Stimulated activated CD8-positive, alpha-beta memory T cell treated with anti-CD3 and anti-CD28 coated beads, Interleukin-15, amount 100 ng/mL, for 48 hours (primary cell): ENCODE data around the gene IQCK.

ENCODE experiments used
- DNase-seq, 2 donors: peaks; one replicate each; pipeline ENCODE4 v3.0.0-alpha.2; 2020; ENCODE audit warnings: low read depth in 2 of 2

Gene IQCK

DNA sequence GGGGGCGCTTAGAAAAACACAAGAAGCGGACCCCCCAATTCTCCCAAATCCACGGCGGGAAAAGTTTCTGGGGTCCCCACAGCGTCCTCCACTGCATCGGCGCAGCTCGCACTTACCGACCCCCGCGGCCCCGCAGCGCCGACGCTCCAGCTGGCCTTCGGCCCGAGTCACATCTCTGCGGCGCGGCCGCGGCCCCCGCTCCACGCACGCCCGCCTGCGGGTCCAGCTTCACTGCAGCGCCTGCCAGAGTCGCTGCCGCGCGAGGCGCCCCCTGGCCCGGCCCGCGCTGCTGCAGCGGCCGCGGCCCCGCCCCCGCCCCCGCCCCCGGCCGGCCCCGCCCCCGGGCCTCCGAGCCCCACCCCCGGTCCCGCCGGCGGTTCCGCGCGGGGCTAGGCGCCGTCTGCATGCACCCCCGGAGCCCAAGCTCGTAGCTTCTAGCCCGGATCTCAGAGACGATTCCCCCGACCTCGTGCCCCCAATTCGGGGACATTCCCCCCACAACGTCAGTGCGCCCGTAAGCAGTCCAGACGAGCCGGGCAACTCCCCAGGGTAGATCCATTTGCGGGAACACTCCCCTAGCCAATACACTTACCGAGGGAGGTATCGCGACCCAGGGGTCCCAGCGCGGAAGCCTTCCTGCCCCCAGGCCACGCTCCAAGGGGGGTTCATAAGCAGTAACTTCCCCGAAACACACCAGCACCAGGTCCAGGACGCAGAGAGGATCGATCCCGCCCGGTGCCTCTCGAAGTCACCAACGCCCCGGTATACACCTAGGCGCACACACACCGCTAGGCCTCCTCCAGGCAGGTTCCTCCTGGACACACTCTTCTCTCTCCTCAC is 166.8 kb downstream of the IQCK start, which contains the start of gene GPRC5B:
Gene GPRC5B, minus strand, starts transcription at position 238 of the 840 bp plus-strand sequence. CDS start 12,003 bp downstream, outside the sequence.
- no peak for DNase-seq

DNA sequence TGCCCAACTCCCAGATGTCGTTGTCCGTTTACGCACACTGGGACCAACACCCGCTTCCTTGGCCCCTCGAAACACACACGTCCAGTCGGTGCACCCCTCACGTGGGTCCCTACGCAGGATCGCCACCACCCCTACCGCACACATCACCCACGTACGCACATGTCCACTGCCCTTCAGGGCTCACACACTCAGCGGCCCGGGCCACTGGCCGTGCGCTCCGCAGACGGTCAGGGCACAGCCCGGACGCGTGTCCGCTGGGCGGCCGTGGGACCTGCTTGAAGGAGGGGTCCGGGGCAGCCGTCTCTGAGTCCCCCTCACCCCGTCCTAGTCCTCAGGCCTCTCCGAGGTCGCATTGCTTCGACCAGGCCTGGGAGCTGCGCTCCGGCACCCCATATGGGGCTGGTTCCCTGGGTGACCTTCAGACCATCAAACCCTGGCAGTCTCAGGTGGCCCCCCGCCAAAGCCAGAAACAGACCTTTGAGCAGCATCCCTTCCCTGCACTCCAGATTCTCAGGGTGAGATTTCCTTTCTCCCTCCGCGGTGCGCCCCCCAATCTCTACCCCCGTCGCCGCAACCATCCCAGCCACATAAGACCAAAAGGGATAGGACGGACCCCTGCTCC is 167.5 kb downstream of the IQCK start:
- no peak for DNase-seq

DNA sequence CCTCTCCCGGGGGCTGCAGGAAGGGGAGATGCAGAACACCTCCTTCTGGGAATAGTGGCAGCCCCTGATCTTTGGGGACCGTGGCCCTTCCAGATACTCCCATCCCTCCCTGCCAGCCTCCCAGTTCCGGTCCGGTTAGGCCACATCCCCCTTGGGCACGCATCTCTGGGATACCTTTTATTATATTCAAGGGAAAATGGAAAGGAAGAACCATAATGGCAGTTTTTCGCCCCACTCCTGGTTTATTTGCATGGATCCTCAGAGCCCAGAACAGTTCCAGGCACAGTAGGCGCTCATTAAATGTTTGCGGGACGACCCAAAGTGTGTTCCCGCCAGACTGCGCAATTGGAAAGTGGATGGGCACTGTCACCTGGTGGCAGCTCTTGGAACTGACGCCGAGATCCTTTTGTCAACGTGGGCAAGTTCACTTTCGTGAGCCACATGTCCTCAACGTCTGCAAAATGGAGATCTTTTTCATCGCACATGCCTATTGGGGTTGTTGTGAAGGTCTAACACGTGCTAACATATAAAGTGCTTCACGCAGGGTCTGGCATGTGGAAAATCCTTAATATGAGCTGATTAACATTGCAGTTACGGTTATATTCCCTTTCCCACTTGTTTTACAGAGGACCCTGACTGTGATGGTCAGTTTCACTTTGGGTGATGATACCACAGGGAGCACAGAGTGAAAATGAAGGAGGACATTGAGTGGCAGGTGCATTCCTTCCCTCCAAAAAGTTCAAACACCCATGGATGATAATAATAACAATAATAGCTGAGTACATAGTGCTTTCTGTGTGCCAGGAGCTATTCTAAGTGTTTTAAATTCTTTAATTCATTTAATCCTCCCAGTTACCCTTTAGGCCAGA is 168.2 kb downstream of the IQCK start:
- DNase-seq = peak; percentile 60 to 70

DNA sequence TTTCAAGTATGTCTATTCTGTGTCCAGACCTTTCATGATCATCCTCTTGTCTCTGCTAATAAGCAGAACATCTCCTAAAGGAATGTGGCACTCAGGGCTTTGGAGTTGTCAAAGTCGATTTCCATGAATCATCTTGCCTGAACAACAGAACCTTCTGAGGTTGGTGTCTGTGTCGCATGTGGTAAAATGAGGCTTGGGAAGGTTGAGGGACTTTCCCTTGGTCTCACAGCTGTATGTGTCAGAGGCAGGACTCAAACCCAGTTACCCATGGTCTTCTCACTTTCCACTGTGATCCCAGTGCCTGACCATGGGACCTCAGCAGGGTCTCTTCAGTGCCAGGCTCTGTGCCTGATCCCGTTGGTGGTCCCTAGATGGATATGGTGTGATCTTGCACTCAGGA is 170.8 kb downstream of the IQCK start:
- no peak for DNase-seq

DNA sequence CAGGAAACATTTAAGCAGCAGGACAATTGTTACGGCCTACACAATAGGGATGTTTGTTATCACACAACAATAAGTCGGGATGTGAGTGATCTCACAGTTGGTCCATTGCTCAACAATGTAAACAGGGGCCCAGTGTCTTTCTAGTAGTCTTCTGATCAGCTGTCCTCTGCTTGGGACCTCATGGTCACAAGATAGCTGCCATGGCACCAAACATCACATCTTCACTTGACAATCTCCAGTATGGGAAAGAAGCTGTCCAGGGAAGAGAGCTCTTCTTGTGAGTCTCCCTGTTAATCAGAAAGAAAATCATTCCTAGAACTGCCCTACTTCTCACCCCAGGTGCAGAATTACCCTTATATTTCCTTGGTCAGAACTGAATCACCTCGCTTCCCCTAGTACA is 172.8 kb downstream of the IQCK start:
- no peak for DNase-seq

DNA sequence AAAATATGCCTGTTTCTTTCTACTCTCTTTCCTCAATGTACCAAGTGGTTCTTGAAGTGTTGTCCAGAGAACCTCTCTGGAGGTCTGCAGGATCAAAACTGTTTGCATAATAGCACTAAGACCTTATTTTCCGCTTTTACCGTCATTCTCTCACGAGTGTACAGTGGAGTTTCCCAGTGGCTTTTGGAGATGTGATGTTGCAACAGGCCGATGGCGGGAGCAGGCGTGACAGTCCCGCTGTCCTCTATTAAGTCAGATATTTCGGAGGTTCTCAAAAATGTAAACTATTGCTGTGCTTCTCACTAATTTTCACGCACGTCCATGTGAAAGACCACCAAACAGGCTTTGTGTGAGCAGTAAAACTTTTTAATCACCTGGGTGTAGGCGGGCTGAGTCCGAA is 174.8 kb downstream of the IQCK start:
- no peak for DNase-seq

DNA sequence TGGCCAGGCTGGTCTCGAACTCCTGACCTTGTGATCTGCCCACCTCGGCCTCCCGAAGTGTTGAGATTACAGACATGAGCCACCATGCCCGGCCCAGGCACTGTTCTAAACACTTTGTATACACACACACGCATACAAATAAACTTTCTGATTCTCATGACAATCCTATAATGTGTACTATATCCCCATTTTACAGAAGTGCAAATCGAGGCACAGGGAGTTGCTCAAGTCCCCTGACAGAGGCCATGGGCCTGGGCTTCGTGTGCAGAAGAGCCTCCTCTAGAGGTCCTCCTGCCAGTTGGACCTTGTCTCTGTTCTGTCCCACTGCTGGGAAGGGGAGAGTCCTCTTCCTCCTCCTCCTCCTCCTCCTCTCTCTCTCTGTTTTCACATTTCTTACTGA is 176.5 kb downstream of the IQCK start:
- DNase-seq = no peak

DNA sequence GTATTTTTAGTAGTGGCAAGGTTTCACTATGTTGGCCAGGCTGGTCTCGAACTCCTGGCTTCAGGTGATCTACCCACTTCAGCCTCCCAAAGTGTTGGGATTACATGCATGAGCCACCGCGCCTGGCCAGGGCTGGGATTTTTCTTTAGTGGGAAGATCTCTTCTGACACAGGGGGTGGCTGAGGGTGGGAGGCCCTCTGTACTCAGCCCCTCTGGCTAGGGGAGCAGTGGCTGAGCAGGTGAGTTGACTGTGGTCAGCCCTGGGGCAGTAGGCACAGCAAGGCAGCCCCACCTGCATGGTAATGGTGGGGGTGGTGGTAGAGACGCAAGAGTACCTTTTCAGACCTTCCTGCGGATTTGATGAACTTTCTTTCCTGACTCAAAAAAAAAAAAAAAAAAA is 178.9 kb downstream of the IQCK start:
- no peak for DNase-seq

DNA sequence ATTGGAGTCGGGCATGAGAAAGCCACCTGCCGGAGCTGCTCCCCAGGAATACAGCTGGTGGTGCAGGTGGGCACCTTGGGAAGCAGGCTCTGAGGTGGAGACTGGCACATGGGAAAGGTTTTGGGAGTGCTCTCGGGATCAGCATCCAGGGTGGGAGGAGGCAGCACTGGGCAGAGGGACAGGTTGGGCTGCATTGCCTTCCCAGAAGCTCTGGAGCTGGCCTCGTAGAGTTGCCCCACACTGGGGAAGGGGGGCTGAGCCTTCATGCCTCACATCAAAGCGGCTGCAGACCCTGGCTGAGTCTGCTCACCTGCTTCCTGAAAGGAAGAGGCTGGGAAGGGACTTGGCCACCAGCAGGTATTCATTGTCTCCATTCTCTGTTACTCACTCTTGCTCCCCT is 180.1 kb downstream of the IQCK start:
- DNase-seq = no peak

DNA sequence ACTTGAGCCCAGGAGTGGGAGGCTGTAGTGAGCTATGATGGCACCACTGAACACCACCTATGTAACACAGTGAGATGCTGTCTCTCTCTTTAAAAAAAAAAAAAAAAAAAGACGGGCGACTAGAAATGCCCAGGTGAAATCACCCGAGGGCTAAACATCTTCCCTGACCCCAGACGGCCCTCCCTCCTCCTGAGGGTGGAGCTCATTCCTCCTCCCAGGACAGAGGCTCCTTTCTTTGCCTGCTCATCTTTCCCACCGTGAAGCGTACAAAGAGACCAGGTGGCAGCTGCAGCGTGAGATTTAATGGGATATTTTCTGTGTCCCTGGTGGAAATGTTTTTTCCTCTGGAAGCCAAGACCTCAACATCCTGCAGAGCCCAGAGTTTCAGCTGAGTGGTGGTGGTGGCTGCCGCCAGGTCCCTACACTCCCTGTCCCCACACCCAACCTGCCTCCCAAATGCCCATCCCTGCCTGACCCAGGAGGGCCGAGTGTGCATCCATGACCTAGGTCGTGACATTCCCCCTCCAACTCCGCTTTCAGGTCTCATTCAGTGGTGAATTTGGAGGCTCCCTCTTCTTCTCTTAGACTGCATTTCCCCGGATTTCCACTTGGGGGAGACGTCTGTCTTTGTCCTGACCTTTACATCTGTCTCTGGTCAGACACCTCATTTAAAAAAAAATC is 181.0 kb downstream of the IQCK start:
- DNase-seq = no peak

DNA sequence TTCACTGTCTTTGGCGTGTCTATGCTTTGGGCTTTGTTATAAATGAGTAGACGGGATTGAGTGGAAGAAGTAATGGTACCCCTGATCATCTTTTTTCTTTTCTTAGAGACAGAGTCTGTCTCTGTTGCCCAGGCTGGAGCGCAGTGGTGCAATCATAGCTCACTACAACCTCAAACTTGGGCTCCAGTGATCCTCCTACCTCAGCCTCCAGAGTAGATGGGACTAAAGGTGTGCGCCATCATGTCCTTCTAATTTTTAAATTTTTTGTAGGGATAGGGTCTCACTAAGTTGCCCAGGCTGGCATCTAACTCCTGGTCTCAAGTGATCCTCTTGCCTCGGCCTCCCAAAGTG is 181.5 kb downstream of the IQCK start:
- DNase-seq = no peak

DNA sequence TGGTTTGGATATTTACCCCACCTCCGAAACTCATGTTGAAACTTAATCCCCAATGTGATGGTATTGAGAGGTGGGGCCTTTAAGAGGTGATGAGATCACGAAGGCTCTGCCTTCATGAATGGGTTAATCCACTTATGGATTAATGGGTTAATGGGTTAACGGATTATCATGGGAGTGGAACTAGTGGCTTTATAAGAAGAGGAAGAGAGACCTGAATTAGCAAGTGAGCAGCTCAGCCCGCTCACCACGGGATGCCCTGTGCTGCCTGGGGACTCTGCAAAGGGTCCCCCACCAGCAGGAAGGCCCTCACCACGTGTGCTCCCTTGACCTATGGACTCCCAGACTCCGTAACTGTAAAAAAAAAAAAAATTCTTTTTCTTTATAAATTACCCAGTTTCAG is 183.1 kb downstream of the IQCK start:
- no peak for DNase-seq

DNA sequence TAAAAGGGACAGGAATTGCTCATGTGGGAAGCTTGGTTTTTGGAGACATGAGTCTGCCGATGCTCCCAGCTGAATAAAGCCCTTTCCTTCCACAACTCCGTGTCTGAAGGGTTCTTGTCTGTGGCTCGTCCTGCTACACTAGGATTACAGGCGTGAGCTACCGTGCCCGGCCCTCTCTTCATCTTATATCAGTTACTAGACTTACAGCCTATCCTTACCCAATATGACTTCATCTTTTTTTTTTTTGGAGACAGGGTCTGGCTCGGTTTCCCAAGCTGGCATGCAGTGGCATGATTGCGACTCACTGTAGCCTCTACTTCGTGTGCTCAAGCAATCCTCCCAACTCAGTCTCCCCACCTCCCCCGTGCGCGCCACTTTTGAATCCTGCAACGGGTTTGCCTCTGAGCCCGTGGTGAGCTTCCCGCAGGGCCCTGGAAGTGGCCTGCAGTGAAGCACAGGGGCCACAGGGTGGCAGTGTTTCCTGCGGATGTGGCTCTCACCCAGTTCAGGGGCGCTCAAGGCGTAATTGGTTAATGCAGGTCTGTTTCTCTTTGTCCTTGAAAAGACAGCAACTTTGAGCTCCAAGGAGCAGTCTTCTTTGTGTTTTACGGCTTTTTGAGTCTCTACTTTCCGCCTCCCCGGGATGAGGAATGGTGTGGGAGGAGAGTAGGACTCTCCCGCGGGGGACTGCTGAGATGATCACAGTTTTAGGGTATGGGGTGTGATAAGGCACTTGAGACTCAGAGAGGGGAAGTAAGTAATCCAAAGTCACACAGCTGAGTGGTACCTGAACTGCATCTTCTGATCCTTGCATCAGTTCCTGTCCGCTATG is 189.3 kb downstream of the IQCK start:
- peak; percentile 35 to 47 for DNase-seq
